Jurkat, Clone E6-1 (cell line): ENCODE results near the gene ALPG.
"Not testable (repeated sequence)": the region's sequence is repeated elsewhere in the genome, so short reads cannot be mapped to it uniquely, and the experiment has no call there.

Source experiments
- DNase-seq: peaks from one replicate; pipeline ENCODE4 v3.0.0-alpha.2; 2011; ENCODE audit warnings: low read depth, low spot score
- H3K4me3 ChIP-seq: 2 replicates; pipeline ENCODE4 v1.5.1; 2011; ENCODE audit warnings: mild to moderate bottlenecking, low read length, control low read depth, moderate library complexity

The ALPG gene

DNA sequence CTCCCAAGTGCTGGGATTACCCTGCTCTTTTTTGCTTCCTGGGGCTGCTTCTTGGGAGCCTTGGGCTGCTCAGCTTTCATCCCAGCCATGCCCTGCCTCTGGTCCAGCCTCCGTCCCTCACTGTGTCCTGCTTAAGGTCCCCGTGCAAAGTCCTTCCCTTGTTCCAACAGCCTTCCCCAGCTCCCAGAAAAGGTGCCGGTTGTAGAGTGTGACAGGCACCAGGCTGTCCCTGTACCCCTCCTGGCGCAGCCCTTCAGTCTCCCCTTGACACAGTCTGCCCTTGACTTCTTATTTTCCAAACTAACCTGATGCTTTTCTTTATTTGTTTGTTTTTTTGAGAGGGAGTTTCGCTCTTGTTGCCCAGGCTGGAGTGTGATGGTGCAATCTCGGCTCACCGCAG lies 29.2 kb downstream of the ALPG start:
- H3K4me3 ChIP-seq = no peak overlapping the region
- no peak for DNase-seq

DNA sequence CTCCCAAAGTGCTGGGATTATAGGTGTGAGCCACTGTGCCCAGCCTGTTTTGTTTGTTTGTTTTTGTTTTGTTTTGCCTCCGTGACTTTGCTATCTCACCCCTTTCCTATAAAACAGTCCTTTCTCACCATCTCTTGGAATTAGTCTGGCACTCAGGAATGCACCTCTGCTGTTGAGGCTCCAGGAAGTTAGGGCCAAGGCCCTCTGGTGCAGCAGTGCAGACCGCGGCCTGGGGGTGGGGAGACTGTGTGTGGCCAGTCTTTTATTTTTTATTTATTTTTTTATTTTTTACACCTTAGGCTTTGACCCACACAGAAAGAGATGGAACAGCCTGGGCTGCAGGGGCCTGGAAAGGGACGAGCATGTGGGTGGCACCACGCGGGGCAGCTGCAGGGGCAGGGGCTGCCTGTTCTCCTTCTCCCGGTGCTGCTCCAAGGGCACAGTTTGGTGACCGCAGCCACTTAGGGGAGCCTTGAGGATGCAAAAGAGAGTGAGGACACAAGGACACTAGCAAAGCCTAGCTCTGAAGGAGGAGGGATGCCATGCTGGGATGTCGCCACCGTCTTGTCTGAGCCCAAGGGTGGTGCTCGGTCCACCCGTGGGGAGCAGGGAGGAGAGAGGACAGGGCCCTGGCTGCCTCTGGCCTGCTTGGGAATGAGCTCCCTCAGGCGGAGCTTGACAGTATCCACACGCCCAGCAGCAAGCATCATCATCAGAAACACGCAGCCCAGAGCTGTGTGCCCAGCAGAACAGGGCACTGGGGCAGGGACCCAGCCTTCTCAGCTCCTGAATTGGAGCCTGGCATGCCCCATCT lies 29.9 kb downstream of the ALPG start:
- H3K4me3 ChIP-seq = no peak overlapping the region
- DNase-seq = no peak

DNA sequence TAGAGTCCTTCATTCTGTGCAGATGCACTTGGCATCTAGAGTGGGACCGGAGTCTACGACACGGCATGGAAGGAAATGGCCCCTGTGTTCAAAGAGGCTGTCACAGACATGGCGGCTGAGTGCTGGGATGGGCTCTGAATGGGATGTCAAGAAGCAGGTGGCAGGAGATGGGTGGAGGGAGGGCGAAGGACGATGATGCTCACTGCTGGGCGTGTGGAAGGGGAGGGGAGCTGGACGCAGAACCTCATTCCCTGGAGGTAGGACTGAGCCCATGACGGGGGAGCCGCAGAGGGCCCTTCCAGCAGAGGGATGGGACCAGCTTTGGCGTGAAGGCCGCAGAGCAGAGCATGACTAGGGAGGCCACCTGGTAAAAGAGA lies 30.5 kb downstream of the ALPG start:
- no peak overlapping the region for H3K4me3 ChIP-seq
- no peak for DNase-seq

DNA sequence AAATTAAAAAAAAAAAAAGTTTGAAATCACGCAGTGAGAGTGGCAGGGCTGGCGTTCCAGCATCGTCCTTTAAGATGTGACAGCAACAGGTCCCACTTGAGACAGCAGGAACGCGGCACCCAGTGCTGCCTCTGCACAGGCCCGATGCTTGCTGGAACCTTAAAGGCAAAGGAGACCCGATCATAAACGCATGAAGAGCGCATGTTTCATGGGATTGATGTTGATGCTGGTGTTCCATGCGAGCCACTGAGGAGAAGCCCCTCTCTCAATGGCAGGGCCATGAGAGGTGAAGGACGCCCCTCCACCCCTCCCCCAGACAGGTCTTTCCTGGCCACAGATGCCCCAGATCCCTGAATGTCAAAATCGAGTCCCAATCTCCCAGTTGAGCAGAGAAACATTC lies 31.4 kb downstream of the ALPG start:
- DNase-seq = no peak
- H3K4me3 ChIP-seq = no peak overlapping the region

DNA sequence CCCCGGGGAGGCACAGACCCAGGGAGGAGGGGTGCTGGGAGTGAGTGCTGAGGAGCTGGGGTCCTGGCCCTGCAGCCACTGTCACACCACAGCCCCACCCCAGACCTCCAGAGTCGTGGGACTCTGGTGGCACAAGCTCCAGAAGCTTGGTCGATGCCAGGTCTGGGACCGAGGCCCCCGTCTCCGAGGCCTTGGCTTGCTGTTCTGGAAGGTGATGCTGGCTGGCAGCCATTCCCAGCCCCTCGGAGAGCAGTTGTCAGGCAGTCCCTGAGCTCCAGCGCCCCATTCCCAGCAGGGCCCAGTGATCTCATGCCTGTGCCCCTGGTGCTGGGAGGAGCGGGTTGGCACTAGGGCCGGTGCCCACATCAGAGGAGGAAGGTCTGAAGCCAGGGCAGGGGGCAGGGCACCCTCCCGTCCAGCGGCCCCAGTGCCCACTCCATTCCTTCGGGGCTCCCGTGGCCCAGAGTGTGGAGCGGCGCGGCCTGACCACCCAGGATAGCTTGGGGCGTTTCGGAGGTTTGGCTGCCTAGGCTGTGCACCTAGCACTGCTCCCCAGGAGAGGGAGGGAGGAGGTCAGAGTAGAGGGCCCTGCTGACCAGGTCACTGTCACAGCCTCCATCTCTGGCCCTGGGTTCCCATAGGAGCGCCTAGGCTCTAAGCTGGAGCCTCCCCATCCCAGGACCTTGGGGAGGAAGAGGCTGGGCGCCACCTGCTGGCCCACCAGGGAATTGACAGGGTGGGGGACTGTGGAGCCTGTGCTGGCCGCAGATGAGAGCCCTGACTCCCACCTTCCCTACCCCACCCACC lies 32.5 kb downstream of the ALPG start:
- no peak overlapping the region for H3K4me3 ChIP-seq
- DNase-seq = no peak

DNA sequence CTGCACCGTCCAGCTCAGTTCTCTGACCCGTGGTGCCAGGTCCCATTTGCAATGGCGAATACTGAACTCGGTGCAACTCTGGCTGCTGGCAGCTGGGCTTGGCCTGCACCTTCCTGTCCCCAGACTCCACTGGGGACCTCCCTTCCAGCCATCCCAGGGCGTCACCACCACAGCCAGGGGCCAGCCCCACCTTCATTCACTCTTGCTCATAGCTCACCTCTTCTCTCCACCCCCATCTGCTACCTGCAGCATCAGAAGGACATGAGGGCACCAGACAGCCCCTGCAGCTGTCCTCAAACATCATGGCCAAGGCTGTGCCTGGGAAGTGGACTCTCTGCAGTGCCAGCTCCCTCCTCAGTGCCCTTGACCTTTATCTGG lies 33.1 kb downstream of the ALPG start:
- no peak for DNase-seq
- no peak overlapping the region for H3K4me3 ChIP-seq

DNA sequence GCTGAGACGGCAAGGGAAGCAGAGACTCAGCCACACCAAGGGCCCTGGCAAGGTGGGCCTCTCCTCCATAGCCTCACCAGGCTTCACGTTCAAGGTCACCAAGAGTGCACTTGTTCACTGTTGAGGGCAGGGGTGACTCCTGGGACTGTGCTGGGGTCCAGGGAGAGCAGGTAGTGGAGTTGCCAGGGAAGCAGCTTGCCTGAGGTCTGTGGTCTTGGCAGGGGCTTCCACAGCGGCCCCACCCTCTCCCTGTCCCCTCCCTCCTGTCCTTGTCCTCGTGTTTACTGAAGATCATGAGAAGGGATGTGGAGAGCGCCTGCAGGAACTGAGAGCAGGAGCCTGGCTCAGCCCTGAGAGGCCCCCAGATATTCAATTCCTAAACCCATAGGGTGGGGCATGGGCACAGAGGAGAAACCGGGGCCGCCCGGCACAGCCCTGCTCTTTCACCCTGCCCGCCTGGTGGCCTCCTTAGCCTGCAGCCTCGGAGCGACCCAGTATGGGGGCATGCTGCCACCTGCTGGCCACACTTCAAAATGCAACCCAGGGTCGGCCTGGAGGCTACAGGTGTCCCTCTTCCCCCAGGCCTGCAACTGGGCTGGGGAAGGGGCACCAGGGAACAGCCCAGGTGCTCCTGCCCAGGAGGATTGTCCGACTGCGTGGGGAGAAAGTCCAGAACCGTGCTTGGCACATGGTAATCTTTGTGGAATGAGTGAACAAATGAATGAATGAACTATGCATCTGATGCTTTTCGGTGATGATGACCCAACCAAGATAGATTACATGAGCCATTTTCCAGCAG lies 33.8 kb downstream of the ALPG start:
- DNase-seq = peak; percentile 63
- not testable (repeated sequence) for H3K4me3 ChIP-seq

DNA sequence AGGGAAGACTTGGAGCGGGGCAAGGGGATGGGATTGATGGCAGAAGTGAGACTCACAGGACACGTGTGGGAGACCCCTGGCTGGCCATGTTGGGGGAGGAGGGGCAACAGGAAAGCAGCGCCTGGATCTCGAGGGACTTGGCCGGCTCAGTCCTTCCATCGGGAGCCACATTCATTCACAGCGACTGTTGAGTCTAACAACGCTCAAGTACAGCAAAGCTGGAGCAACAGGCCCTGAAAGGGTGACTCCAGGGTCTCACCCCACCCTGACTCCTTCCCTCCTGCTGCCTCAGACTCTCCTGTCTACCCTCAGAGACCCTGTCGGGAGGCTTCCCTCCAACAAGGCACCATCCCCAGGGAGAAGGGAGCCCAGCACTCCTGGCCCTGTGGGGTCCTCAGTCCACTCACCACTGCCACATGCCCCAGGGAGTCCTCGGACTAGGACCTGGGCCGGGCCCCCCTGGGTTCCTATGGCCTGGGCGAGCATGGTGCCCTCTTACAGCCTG lies 34.6 kb downstream of the ALPG start:
- H3K4me3 ChIP-seq = no peak overlapping the region
- DNase-seq = no peak

DNA sequence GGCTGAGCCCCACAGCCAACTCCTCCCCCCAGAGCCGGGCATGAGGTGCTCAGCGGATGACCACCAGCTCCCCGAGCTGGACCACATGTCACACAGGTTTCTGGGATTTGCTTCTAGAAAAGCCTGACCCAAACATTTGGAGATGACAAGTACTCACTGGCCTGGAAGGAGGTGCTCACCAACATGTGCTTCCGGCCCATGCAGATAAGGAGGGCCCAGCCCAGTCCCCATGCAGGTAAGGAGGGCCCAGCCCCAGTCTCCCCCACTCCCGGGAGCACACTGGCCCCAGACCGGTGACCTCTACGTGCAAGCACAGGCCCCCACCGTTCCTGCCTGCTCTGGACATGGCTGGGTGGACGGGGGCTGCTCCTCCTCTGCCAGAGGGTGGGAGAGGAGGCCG lies 35.3 kb downstream of the ALPG start:
- not testable (repeated sequence) for DNase-seq, H3K4me3 ChIP-seq

DNA sequence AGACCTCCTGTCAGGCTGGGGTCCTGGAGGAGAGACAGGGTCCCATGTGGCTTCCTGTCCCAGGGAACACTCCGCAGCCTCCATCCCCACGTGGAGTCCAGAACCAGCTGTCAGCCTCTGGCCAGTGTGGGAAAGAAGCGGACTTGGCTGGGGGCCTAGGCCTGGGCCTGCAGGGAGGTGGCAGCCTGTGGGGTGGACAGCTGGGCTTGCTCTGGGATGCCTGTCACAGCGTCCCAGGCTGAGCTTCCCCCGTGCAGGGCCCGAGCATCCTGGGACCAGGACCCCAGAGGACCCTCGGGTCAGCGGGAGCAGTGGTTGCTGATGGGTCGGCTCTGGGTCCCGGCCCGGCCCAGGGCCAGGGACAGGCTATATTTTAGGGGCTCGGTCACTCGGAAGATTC lies 35.8 kb downstream of the ALPG start:
- H3K4me3 ChIP-seq, DNase-seq: not testable (repeated sequence)

DNA sequence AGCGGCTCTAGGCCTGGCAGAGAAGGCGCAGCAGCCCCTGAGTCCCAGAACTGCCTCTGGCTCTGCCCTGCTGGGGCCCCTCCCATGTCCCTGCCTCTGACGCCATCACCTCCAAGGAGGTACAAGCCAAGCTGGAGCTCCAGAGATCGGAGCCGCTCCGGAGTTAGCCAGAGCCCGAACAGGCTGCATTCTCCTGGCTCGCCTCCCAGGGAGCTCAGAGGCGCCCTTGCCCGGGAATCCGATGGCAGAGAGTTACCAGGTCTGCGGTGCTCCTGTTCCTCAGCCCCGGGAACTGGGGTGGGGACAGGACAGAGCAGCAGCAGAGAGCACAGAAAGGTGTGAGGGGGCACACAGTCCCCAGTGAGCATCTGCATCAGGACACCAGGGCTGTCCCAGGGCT lies 36.4 kb downstream of the ALPG start:
- not testable (repeated sequence) for DNase-seq, H3K4me3 ChIP-seq

DNA sequence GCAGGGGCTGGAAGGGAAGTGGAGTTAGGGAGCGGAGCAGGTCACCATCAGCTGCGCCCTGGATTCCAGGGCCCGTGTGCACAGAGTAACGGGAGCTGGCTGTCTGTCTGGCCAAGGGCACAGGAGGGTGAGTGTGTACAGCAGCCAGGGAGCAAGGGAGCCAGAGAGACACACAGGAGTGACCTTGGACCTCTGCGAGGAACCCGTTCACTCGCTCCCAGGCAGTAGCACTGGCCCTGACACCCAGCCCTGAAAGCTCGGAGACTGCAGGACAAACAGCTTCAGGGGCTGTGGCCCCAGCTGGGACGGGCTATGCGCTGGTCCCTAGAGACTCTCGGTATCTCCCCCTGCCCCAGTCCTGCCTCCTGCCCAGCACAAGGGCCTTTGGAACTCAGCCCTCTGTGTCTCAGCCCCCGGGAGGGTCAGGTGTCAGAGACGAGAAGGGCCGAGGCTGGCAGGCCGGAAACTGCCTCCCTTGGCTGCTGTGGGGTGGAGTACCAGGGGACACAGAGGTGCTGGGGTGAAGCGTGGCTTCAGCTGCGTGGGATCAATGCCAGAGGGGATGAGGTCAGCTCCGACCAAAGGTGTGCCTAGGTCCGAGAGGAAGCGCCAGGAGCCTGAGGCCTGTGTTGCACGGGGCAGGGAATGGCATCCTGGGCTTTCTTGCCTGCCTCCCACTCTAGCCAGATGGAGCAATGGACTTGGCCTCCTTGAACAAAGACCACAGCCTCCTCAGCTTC lies 37.2 kb downstream of the ALPG start:
- not testable (repeated sequence) for DNase-seq, H3K4me3 ChIP-seq

DNA sequence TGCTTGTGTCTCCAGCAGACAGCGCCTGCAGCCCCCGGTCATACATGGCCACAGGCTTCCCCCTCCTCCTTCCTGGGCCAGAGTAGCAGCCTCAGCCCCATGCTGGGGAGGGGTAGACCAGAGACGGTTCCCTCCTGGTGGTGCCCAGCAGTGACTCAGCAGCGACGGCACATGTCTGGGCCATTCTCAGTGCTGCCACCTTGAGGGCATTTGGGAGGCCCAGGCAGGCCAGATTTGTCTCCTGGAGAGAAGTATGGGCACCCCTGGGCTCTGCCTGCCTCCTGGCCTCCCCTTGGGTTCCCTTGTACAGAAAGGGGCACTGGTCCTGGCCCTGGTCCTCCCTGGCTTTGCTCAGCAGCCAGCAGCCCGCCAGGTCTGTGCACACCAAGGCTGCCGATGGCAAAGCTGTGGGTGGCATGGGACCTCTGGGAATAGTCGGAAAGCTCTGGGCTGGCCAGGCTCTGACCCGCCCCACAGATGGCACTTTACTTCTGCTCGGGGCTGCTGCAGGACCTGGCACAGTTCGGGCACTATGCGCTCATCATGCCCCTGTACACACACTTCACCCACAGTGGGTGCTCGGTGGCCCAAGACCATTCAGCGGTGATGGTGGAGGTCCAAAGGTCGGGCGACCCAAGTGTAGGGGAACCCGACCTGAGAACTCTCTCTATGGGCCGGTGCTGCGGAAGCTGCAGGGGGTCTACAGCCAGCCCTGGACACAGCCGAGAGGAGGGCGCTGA lies 37.9 kb downstream of the ALPG start:
- H3K4me3 ChIP-seq = no peak overlapping the region
- peak; percentile 76 for DNase-seq

DNA sequence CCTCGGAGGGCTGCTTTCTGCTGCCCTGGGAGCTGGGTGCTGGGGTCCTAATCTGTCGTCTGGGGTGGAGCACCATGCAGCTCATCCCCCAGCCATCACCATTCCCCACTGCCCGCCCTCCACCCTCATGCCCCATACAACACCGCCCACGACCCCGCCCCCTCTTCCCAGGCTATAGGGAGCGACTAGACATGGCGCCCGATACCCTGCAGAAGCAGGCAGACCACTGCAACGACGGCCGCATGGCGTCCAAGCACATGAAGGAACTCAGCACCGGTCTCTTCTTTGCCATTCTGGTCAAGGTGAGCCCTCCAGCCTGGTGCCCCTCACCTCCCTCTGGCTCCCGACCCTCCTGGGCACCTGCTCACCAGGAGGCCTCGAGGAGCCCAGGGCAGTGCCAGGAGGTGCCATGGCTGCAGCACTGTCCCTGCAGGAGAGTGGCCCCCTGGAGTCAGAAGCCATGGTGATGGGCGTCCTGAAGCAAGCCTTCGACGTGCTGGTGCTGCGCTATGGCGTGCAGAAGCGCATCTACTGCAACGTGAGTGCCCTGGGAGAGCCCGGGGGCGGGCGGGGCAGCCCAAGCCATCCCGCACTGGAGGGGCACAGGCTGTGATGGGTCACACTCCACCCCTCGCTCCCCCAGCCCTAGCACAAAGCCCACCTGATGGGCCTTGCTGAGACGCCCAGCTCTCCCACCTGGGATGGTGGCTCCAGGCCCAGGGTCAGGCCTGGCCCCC lies 38.7 kb downstream of the ALPG start:
- not testable (repeated sequence) for DNase-seq, H3K4me3 ChIP-seq

DNA sequence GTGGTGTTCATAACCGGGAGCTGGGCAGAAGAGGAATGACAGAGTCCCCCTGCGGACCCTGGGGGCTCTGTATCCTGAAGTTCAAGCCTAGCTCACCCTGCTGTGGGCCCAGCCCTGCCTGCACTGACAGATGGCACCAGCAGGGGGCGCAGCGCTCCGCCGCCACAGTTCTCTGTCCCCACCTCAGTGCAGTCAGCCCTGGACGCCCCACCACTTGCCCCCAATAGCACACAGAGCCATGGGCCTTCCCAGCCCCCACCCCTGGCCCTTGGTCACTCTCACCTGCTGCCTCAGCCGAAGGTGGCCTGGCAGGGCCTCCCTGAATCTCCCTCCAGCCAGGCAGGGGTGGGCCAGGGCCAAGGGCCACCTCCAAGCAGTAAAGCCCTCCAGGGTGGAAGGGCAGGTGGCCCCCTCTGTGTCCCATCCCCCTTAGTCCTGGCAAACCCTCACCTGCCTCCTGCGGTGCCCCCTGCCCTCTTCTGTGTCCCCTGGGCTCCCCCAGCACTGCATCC lies 39.7 kb downstream of the ALPG start:
- H3K4me3 ChIP-seq, DNase-seq: not testable (repeated sequence)

DNA sequence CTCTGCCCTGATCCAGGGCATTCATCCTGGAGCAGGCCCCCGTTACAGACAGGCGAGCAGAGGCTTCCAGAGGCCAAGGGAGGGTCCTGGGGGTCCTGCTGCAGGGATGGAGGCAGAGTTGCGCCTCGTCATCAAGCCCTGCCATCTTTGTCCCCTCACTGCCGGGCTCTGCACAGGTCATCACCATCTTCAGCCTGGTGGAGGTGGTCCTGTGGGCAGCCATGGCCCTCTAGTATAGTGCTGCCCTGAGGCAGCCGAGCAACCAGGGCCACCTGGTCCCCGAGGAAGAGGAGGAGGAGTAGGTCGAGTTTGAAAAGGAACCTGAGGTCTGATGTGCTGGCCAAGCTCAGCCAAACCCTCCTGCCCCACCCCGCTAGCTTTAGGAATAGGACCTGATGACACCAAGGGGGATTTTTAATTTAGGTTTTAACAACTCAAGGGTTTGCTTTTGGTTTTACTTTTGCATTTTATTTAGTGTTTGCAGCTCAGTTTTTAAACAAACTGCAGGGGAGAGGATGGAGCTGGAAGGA lies 40.5 kb downstream of the ALPG start:
- no peak overlapping the region for H3K4me3 ChIP-seq
- DNase-seq = no peak

DNA sequence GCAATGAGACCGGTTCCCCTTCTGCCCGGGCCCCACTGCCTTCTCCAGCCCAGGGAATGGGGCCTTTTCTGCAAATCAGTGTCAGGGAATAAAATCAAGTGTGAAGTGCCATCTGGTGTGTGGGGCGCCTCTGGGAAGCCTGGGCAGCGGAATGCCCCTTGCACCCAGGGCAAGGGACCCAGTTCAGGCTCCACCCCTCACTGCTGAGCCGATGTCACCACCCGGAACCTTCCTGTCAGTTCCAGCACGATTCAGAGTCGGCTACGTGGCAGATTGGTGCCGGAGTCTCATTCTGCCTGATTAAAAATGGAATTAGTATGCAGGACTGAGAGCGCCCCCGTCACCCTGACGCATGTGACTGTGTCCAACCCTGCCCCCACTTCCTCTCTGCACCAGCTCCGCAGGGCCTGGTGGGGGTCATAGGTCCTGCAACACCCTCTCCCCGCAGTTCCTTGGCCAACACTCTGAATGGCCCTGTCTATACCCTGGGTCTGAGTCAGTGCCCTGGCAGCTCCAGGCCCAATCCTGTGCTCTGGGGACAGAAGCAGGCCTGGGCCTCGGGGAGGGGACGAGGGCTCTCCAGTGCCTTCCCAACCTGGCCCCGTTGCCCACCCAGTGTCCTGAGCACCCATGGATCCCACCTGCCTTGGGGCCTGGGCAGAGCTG lies 41.1 kb downstream of the ALPG start:
- no peak for DNase-seq
- H3K4me3 ChIP-seq = no peak overlapping the region
